RKO (cell line): Measurements from ENCODE around the gene SLC25A51.
A peak's percentile ranks its signal among the peaks of the same experiment; 100 is the strongest.

Source experiments
- DNase-seq: peaks from one replicate; pipeline ENCODE4 v3.0.0-alpha.2; 2016; ENCODE audit warnings: low spot score

Gene SLC25A51

GRCh38 chr9:37903647-37904444, at the start of gene SLC25A51:
Gene SLC25A51, minus strand, starts transcription at chr9:37904127. Its CDS starts 15,577 bp downstream, at chr9:37888550.
- peak; percentile 89 for DNase-seq

- DNase-seq: no peak
Measured at GRCh38 chr9:37953206-37953774, 49.4 kb upstream of the SLC25A51 start.

GRCh38 chr9:37952731-37953130, 48.8 kb upstream of the SLC25A51 start:
- DNase-seq: peak; percentile 25

- DNase-seq: no peak
Measured at GRCh38 chr9:37951671-37952449, 47.9 kb upstream of the SLC25A51 start.

GRCh38 chr9:37950561-37950960, 46.6 kb upstream of the SLC25A51 start:
- DNase-seq: no peak

GRCh38 chr9:37949576-37949975, 45.6 kb upstream of the SLC25A51 start:
- no peak for DNase-seq

GRCh38 chr9:37948417-37948980, 44.6 kb upstream of the SLC25A51 start:
- no peak for DNase-seq

- no peak for DNase-seq
Measured at GRCh38 chr9:37947977-37948376, 44.0 kb upstream of the SLC25A51 start.

GRCh38 chr9:37947471-37947870, 43.5 kb upstream of the SLC25A51 start:
- DNase-seq: no peak

GRCh38 chr9:37946971-37947370, 43.0 kb upstream of the SLC25A51 start:
- DNase-seq: no peak

- no peak for DNase-seq
Measured at GRCh38 chr9:37946041-37946440, 42.1 kb upstream of the SLC25A51 start.

- no peak for DNase-seq
Measured at GRCh38 chr9:37944671-37945481, 40.9 kb upstream of the SLC25A51 start.

GRCh38 chr9:37944266-37944650, 40.3 kb upstream of the SLC25A51 start:
- DNase-seq: no peak

- DNase-seq: no peak
Measured at GRCh38 chr9:37943345-37944265, 39.7 kb upstream of the SLC25A51 start.

- no peak for DNase-seq
Measured at GRCh38 chr9:37942621-37943344, 38.9 kb upstream of the SLC25A51 start.

- no peak for DNase-seq
Measured at GRCh38 chr9:37941253-37941652, 37.3 kb upstream of the SLC25A51 start.

GRCh38 chr9:37939575-37940095, 35.7 kb upstream of the SLC25A51 start:
- DNase-seq: no peak

- DNase-seq: peak; percentile 32
Measured at GRCh38 chr9:37938121-37938891, 34.4 kb upstream of the SLC25A51 start.

- no peak for DNase-seq
Measured at GRCh38 chr9:37937366-37937765, 33.4 kb upstream of the SLC25A51 start.
